HepG2 (cell line): Measurements from ENCODE around the gene MYH9. TPM values are rescaled to one million over a fixed set of nuclear protein-coding genes. Genes with fewer than 3 reads are reported as not detected.

Experiments
- ATAC-seq: fragments of 200-7000 bp; cut with Tn5 transposase; 3 replicates; pipeline ENCODE4 v1.9.1; 2020; ENCODE audit warnings: mild to moderate bottlenecking, moderate library complexity
- BruUV-seq: library from RNA; stranded (reverse); fragments of 400-500 nt; replicated peaks from 2 replicates; lab custom pipeline; 2021; lab: Mats Ljungman, UMichigan
- CTCF ChIA-PET: fragments of 300-600 bp; formaldehyde crosslinking; extraction: SDS; loops from one replicate; lab custom pipeline; 2021; ENCODE audit warnings: low total read pairs, inconsistent platforms, low intra/inter-chr PET ratio; lab: Yijun Ruan, JAX
- POLR2A ChIA-PET: fragments of 350-600 bp; sonication (Branson Sonifier 250); formaldehyde crosslinking; loops from one replicate; lab custom pipeline; 2020; ENCODE audit warnings: antibody characterized with exemption, inconsistent platforms; lab: Yijun Ruan, JAX
- DNase-seq: peaks from one replicate; pipeline ENCODE4 v3.0.0-alpha.2; 2015; ENCODE audit warnings: low spot score
- FAIRE-seq: peaks from 3 replicates; lab custom pipeline; 2011; peaks lifted over from hg19 to GRCh38; lab: Jason Lieb, UNC
- H2AFZ ChIP-seq: one replicate; pipeline ENCODE4 v1.6.1; 2011; ENCODE audit warnings: low read length, inconsistent platforms
- H3K27ac ChIP-seq: fragments of 300-600 bp; 3 replicates; pipeline ENCODE4 v1.8.0; 2011; ENCODE audit warnings: mixed run types, mild to moderate bottlenecking, mixed read lengths, low read length, inconsistent platforms; ENCODE audit not compliant: insufficient read depth; ENCODE audit errors: extremely low read length
- H3K27me3 ChIP-seq, 2 experiments: fragments of 200-600 bp in 1 of 2; 2 replicates in 1 of 2; 3 replicates in 1 of 2; pipeline versions ENCODE4 v1.6.0 to v1.8.0; 2011; ENCODE audit warnings: low read length in 2 of 2, mild to moderate bottlenecking in 2 of 2, moderate library complexity in 2 of 2, inconsistent platforms in 1 of 2; ENCODE audit not compliant: insufficient read depth in 2 of 2, control insufficient read depth in 1 of 2
- H3K36me3 ChIP-seq, 2 experiments: fragments of 200-600 bp in 1 of 2; replicated peaks in 1 of 2; 2 replicates in 1 of 2; 3 replicates in 1 of 2; pipeline versions ENCODE4 v1.5.1 to v1.8.0; 2011; ENCODE audit warnings: low read length in 2 of 2, inconsistent platforms in 1 of 2; ENCODE audit not compliant: insufficient read depth in 2 of 2, control insufficient read depth in 1 of 2
- H3K4me1 ChIP-seq: 2 replicates; pipeline ENCODE4 v1.5.1; 2012; ENCODE audit warnings: low read length, inconsistent platforms; ENCODE audit not compliant: insufficient read depth
- H3K4me2 ChIP-seq: 2 replicates; pipeline ENCODE4 v1.6.0; 2011; ENCODE audit warnings: low read depth, low read length, inconsistent platforms
- H3K4me3 ChIP-seq, 3 experiments: fragments of 200-600 bp in 1 of 3; sonication (generic), shearing (Covaris generic) in 1 of 3; replicated peaks in 1 of 3; 2 replicates each; pipeline ENCODE4 v1.5.1; 2011 to 2016; ENCODE audit warnings: low read length in 3 of 3, inconsistent platforms in 2 of 3, low read depth in 2 of 3, mild to moderate bottlenecking in 2 of 3, control low read depth in 1 of 3, mixed read lengths in 1 of 3; ENCODE audit not compliant: insufficient read depth in 1 of 3
- H3K79me2 ChIP-seq: one replicate; pipeline ENCODE4 v1.6.1; 2011; ENCODE audit warnings: low read length, inconsistent platforms; ENCODE audit not compliant: insufficient read depth
- H3K9ac ChIP-seq: 2 replicates; pipeline ENCODE4 v1.6.0; 2011; ENCODE audit warnings: mild to moderate bottlenecking, low read depth, low read length, inconsistent platforms; ENCODE audit not compliant: insufficient read depth
- H3K9me3 ChIP-seq: 2 replicates; pipeline ENCODE4 v1.5.1; 2012; ENCODE audit warnings: mild to moderate bottlenecking, low read length
- H4K20me1 ChIP-seq: 2 replicates; pipeline ENCODE4 v1.6.0; 2011; ENCODE audit warnings: inconsistent platforms, mild to moderate bottlenecking, low read length, moderate library complexity; ENCODE audit not compliant: insufficient read depth
- BRCA1 ChIP-seq: sonication (generic); formaldehyde crosslinking; IDR thresholded peaks from 2 replicates; pipeline ENCODE4 v1.4.0; 2020; ENCODE audit warnings: missing genetic modification reagents
- MAF1 ChIP-seq: sonication (generic); formaldehyde crosslinking; IDR thresholded peaks from 2 replicates; pipeline ENCODE4 v1.5.0; 2020; ENCODE audit warnings: missing genetic modification reagents, borderline replicate concordance
- MED13 ChIP-seq: sonication (generic); formaldehyde crosslinking; IDR thresholded peaks from 2 replicates; pipeline ENCODE4 v1.5.0; 2020; ENCODE audit warnings: missing genetic modification reagents
- MYPOP ChIP-seq: sonication (generic); formaldehyde crosslinking; IDR thresholded peaks from 2 replicates; pipeline ENCODE4 v1.8.1; 2023; ENCODE audit warnings: mild to moderate bottlenecking, moderate library complexity, missing genetic modification reagents
- SALL2 ChIP-seq: sonication (generic); formaldehyde crosslinking; IDR thresholded peaks from 2 replicates; pipeline ENCODE4 v1.8.1; 2023; ENCODE audit warnings: mild to moderate bottlenecking, missing genetic modification reagents, inconsistent platforms
- SAP130 ChIP-seq: IDR thresholded peaks from 2 replicates; pipeline ENCODE4 v1.6.1; 2016; ENCODE audit warnings: low read depth
- TEAD3 ChIP-seq: optimal IDR thresholded peaks from 2 replicates; pipeline ENCODE3; 2016; ENCODE audit warnings: borderline replicate concordance
- ZMYM2 ChIP-seq: sonication (generic); formaldehyde crosslinking; IDR thresholded peaks from 2 replicates; pipeline ENCODE4 v1.8.0; 2022; ENCODE audit warnings: mild to moderate bottlenecking, missing genetic modification reagents
- ZNF333 ChIP-seq: sonication (generic); formaldehyde crosslinking; IDR thresholded peaks from 2 replicates; pipeline ENCODE4 v1.4.0; 2020; ENCODE audit warnings: mild to moderate bottlenecking, missing genetic modification reagents, borderline replicate concordance
- ZNF343 ChIP-seq: sonication (generic); formaldehyde crosslinking; IDR thresholded peaks from 2 replicates; pipeline ENCODE4 v1.4.0; 2020; ENCODE audit warnings: mild to moderate bottlenecking, missing genetic modification reagents
- ZSCAN9 ChIP-seq: IDR thresholded peaks from 2 replicates; pipeline ENCODE4 v1.6.1; 2016; ENCODE audit warnings: borderline replicate concordance
- WGBS: methylation state at CpG from one replicate; pipeline ENCODE4 v1.1.6; 2017; ENCODE audit warnings: low lambda C conversion rate; 5-methylcytosine and 5-hydroxymethylcytosine counted together
- in situ Hi-C: cut with HindIII; loops from 2 replicates; pipeline ENCODE4 v1.10.0; 2017; ENCODE audit warnings: low pct_unique_long_range_greater_than_20kb; ENCODE audit not compliant: extremely low pct_ligation_motif_present
- intact Hi-C: fragments of 100-400 bp; cut with micrococcal nuclease; formaldehyde crosslinking; loops from one replicate; pipeline ENCODE4 v1.10.0; 2022; ENCODE audit not compliant: unreplicated experiment
- polyA plus RNA-seq, 8 experiments: library from polyadenylated mRNA; depleted of rRNA in 3 of 8; stranded (reverse) in 7 of 8; unstranded in 1 of 8; fragments of >200 nt; fragmentation: Illumina TruSeq in 4 of 8; extraction: Trizol in 4 of 8; gene quantifications; 2 replicates each; pipeline versions ENCODE4 v1.2.1 to v1.2.3, GENCODE V29; 2011 to 2016; ENCODE audit warnings: low read depth in 4 of 8, missing spikeins in 1 of 8, mixed read lengths in 1 of 8; ENCODE audit not compliant: insufficient read depth in 1 of 8
- total RNA-seq, 5 experiments: library from RNA; depleted of rRNA; stranded (reverse); fragments of >200 nt; fragmentation: Illumina TruSeq; extraction: Trizol; gene quantifications; 2 replicates each; pipeline ENCODE4 v1.2.3, GENCODE V29; 2016; ENCODE audit warnings: low read depth in 1 of 5
- TF ChIP-seq, protein P1 (sequence below): sonication (generic); formaldehyde crosslinking; IDR thresholded peaks from 2 replicates; pipeline ENCODE4 v1.8.0; 2022; ENCODE audit warnings: missing genetic modification reagents, low read depth, mild to moderate bottlenecking, borderline replicate concordance
- TF ChIP-seq, protein P2 (sequence below): sonication (generic); formaldehyde crosslinking; IDR thresholded peaks from 2 replicates; pipeline ENCODE4 v1.8.0; 2022; ENCODE audit warnings: missing genetic modification reagents, mild to moderate bottlenecking, borderline replicate concordance

Gene MYH9
- total and polyA plus RNA-seq, 2 of the 13 experiments (the other 11 are each of a cell fraction or from before 2014, with no cell fraction given) = 50.7 to 98.5 TPM

DNA sequence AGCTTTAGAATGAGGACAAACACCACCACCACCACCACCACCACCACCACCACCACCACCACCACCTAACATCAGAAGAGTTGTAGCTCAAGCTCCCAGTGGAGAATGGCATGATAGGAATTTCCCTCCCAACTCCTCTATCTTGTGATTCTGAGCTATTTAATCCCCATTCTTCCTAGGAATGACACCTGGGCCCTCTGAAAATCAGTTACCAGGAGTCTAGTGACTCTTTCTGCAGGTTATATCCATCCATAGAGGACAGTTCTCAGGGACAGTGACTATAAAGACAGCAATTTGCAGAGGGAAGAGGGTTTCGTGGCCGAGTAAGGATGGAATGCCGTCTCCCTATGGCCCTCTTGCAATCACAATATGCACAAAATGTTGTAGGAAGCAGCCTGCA is 27.8 kb downstream of the MYH9 start:
- POLR2A ChIA-PET = interaction anchor here (1.1 to 3.3 kb wide), 4 partner anchors 8 to 60 kb away, joined by 4 to 47 read pairs (median 14); partner anchors contain the start of gene MYH9
- no TSS peak for BruUV-seq
- Histone ChIP-seq H3K9me3 (no peaks in the 10 kb centered on the region), H3K9ac (no peak overlapping the region), H4K20me1 (peaks cover 21% of the 10 kb centered on the region), H2AFZ (no peak overlapping the region), H3K4me1 (peaks cover 100% of the 10 kb centered on the region), H3K36me3 (peaks cover 0 to 7% of the 10 kb centered on the region in 2 experiments; a peak in 2 of 5 replicates), H3K27me3 (no peaks in the 10 kb centered on the region), H3K79me2 (peaks cover 93% of the 10 kb centered on the region), H3K27ac (peak overlapping the region; percentile 50), H3K4me3 (no peak overlapping the region; a peak in 1 of 6 replicates), H3K4me2 (peak overlapping the region; percentile 24; the same call in 1 of the 2 replicates)
- ATAC-seq (no peak), DNase-seq (no peak), FAIRE-seq (no peak)
- TF ChIP-seq ZSCAN9 (CRISPR knock-in tag) (no peak), SAP130 (no peak), TEAD3 (CRISPR knock-in tag) (peak; percentile 22)
- intact Hi-C loops = loop anchor here (2.0 kb wide), 1 partner anchor 75 kb away; no protein-coding TSS in a partner anchor
- WGBS = 84% methylated on average over 3 of the region's 3 CpGs
- CTCF ChIA-PET = no interaction called here
- in situ Hi-C loops = no loop called here

GRCh38 chr22:36359470-36359996 is 28.2 kb downstream of the MYH9 start:
- peaks cover 21% of the 10 kb centered on the region for H4K20me1 ChIP-seq
- WGBS = 93% methylated on average over 3 of the region's 3 CpGs
- H3K36me3 ChIP-seq = peaks cover 1 to 7% of the 10 kb centered on the region in 2 experiments; a peak in 2 of 5 replicates
- BruUV-seq = no TSS peak
- H3K4me1 ChIP-seq = peaks cover 100% of the 10 kb centered on the region
- TF ChIP-seq, protein P1, sequence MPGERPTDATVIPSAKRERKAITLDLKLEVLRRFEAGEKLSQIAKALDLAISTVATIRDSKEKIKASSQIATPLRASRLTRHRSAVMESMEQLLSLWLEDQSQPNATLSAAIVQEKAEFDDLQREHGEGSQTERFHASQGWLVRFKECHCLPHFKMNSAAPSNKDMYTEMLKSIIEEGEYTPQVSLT (CRISPR knock-in tag) = no peak
- no peak for TF ChIP-seq ZMYM2 (CRISPR knock-in tag)
- no peak for TF ChIP-seq ZNF343
- TF ChIP-seq SALL2 (CRISPR knock-in tag) = no peak
- TF ChIP-seq MAF1 (CRISPR knock-in tag) = no peak
- no peak for TF ChIP-seq BRCA1 (CRISPR knock-in tag)
- TF ChIP-seq, protein P2, sequence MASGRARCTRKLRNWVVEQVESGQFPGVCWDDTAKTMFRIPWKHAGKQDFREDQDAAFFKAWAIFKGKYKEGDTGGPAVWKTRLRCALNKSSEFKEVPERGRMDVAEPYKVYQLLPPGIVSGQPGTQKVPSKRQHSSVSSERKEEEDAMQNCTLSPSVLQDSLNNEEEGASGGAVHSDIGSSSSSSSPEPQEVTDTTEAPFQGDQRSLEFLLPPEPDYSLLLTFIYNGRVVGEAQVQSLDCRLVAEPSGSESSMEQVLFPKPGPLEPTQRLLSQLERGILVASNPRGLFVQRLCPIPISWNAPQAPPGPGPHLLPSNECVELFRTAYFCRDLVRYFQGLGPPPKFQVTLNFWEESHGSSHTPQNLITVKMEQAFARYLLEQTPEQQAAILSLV (CRISPR knock-in tag) = no peak
- no peak for TF ChIP-seq ZNF333 (CRISPR knock-in tag)
- TF ChIP-seq MYPOP (CRISPR knock-in tag) = no peak
- TF ChIP-seq MED13 (CRISPR knock-in tag) = no peak
- intact Hi-C loops = no loop called here
- H3K27me3 ChIP-seq = no peaks in the 10 kb centered on the region
- in situ Hi-C loops = no loop called here
- no peak for FAIRE-seq
- ATAC-seq = no peak
- peak overlapping the region; percentile 50 for H3K27ac ChIP-seq
- peaks cover 94% of the 10 kb centered on the region for H3K79me2 ChIP-seq
- POLR2A ChIA-PET = interaction anchor here (1.1 to 3.3 kb wide), 4 partner anchors 8 to 60 kb away, joined by 5 to 47 read pairs (median 14); partner anchors contain the start of gene MYH9
- no peak overlapping the region for H2AFZ ChIP-seq
- CTCF ChIA-PET = no interaction called here
- H3K9me3 ChIP-seq = no peaks in the 10 kb centered on the region
- peak overlapping the region; percentile 24 for H3K4me2 ChIP-seq
- no peak overlapping the region for H3K9ac ChIP-seq
- H3K4me3 ChIP-seq = no peak overlapping the region
- no peak for DNase-seq
